Measurements from ENCODE around the gene RAP2B. TPM values are rescaled to one million over a fixed set of nuclear protein-coding genes. Genes with fewer than 3 reads are reported as not detected.

Gene RAP2B
- total and polyA plus RNA-seq, 2 of the 13 experiments (the other 11 are each of a cell fraction or from before 2014, with no cell fraction given) = 6.4 to 7.1 TPM

- TF ChIP-seq DRAP1 (CRISPR knock-in tag; IDR thresholded peaks at IDR 0.05) = peak; percentile 42
- TF ChIP-seq MYPOP (CRISPR knock-in tag; IDR thresholded peaks at IDR 0.05) = no peak
- TF ChIP-seq ZNF644 (CRISPR knock-in tag; IDR thresholded peaks at IDR 0.05; ENCODE audit: low read depth) = no peak
- TF ChIP-seq DBP (CRISPR knock-in tag; IDR thresholded peaks at IDR 0.05; ENCODE audit: not compliant biosample characterization) = no peak
- TF ChIP-seq MIXL1 (CRISPR knock-in tag; IDR thresholded peaks at IDR 0.05) = peak; percentile 47
- TF ChIP-seq ZNF605 (CRISPR knock-in tag; IDR thresholded peaks at IDR 0.05) = 0 out of 2 replicates have a peak, but pooled peaks have one; percentile 45
- TF ChIP-seq CEBPB (IDR thresholded peaks at IDR 0.05; ENCODE audit: borderline replicate concordance, low read depth, low read length) = no peak
- no peak for TF ChIP-seq ATF1 (CRISPR knock-in tag; IDR thresholded peaks at IDR 0.05)
- TF ChIP-seq CBFB (CRISPR knock-in tag; IDR thresholded peaks at IDR 0.05) = 0 out of 2 replicates have a peak, but pooled peaks have one; percentile 27
- no peak for TF ChIP-seq ZNF24 (IDR thresholded peaks at IDR 0.05)
- TF ChIP-seq PCBP1 (IDR thresholded peaks at IDR 0.05; ENCODE audit: borderline replicate concordance, low read depth, low read length) = 0 out of 2 replicates have a peak, but pooled peaks have one; percentile 23
- no peak for TF ChIP-seq SMARCC2 (IDR thresholded peaks at IDR 0.05)
- no peak for TF ChIP-seq JARID2 (CRISPR knock-in tag; IDR thresholded peaks at IDR 0.05; ENCODE audit: insufficient replicate concordance)
- no peak; the same call in 1 of the 2 replicates for TF ChIP-seq SIN3A (IDR thresholded peaks at IDR 0.05; ENCODE audit: borderline replicate concordance, low read depth, low read length)
- TF ChIP-seq ZKSCAN8 (CRISPR knock-in tag; IDR thresholded peaks at IDR 0.05; ENCODE audit: borderline replicate concordance) = peak; percentile 64; the same call in 1 of the 2 replicates
- no peak for TF ChIP-seq RBM39 (IDR thresholded peaks at IDR 0.05; ENCODE audit: low read depth, low read length, poor library complexity, severe bottlenecking)
- TF ChIP-seq MTA1 (CRISPR knock-in tag; IDR thresholded peaks at IDR 0.05; ENCODE audit: borderline replicate concordance) = peak; percentile 85
- peak; percentile 44; the same call in 1 of the 2 replicates for TF ChIP-seq KLF6 (CRISPR knock-in tag; IDR thresholded peaks at IDR 0.05)
- peak; percentile 8; the same call in 1 of the 2 replicates for TF ChIP-seq POLR2AphosphoS5 (IDR thresholded peaks at IDR 0.05; ENCODE audit: low read depth, low read length)
- no peak for TF ChIP-seq ZNF468 (CRISPR knock-in tag; IDR thresholded peaks at IDR 0.05)
- TF ChIP-seq LCORL (IDR thresholded peaks at IDR 0.05) = no peak
- peak; percentile 60; the same call in 1 of the 2 replicates for TF ChIP-seq LCORL (CRISPR knock-in tag; IDR thresholded peaks at IDR 0.05)
- no peak; the same call in 1 of the 2 replicates for TF ChIP-seq MEIS1 (CRISPR knock-in tag; IDR thresholded peaks at IDR 0.05; ENCODE audit: borderline replicate concordance)
- peak; percentile 11; the same call in 1 of the 2 replicates for TF ChIP-seq IRF2 (CRISPR knock-in tag; IDR thresholded peaks at IDR 0.05)
- TF ChIP-seq KDM5A (IDR thresholded peaks at IDR 0.05; ENCODE audit: borderline replicate concordance, low read length) = no peak; the same call in 1 of the 2 replicates
- TF ChIP-seq ARID3A (IDR thresholded peaks at IDR 0.05; ENCODE audit: low read depth, low read length) = no peak
- peak; percentile 44; the same call in 1 of the 2 replicates for TF ChIP-seq CBX5 (CRISPR knock-in tag; IDR thresholded peaks at IDR 0.05; ENCODE audit: borderline replicate concordance)
- TF ChIP-seq ZNF713 (CRISPR knock-in tag; IDR thresholded peaks at IDR 0.05) = peak; percentile 93; the same call in 1 of the 2 replicates
- no peak for TF ChIP-seq PHB2 (IDR thresholded peaks at IDR 0.05; ENCODE audit: partially characterized antibody)
Measured at GRCh38 chr3:153160451-153161137, 1.4 kb upstream of the RAP2B start (continued).
